ENCODE results near the gene MYL10. TPM values are rescaled to one million over a fixed set of nuclear protein-coding genes. Genes with fewer than 3 reads are reported as not detected.

Gene MYL10
- total RNA-seq, 8 experiments from 2014 or later: not detected

DNA sequence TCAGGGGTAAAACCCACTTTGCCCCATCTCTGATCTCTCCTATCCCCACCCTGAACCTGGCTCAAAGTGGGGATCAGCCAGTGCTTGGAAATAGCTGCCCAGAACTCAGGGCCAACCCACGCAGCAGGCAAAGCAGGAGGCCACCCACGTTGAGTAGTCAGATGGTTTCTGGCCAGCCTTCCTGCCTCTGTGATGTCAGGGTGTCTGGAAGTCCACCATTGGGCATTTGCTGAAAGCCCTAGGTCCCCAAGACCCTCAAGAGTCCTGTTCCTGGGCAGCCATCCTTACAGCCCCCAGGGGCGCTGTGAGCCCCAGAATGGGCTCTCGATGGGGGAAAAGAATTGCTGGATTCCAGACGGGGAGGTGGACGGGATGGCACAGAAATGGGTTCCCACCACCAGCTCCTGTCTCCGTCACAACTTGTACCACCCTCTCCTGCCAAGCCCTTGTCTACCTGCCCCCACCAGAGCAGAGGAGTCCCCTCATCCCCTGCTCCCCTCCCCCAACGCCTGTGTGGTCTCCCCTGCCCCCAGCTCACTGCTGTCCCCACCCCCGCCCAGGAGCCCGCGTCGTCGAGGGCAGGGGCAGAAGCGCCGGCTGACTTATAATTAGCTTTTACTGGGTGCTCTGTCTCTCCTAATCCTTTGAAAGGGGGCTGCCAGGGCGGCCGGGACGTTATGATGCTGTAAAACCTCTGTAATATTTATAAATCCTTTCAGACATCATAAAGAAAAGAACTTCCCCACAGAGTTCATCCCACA, 3.9 kb downstream of the MYL10 start:
- no peak overlapping the region for H3K4me3 ChIP-seq
- peak in 4 of 8 experiments; percentile 26 to 55 (median 52) for ATAC-seq (replicated peaks in 6 of 8)
- no peak overlapping the region for H3K27ac ChIP-seq
- H3K4me1 ChIP-seq (replicated peaks in 1 of 2): peaks cover 0 to 19% of the 10 kb centered on the region in 2 donors
- in situ Hi-C loops (cut with MboI; ENCODE audit: low pct_unique_long_range_greater_than_20kb in 2 of 9, low sequenced_read_pairs in 9 of 9, unreplicated experiment in 9 of 9): no loop called here
- WGBS, 10 experiments: 0 to 27% (median 15%) methylated on average over 1 to 3 of the region's 18 CpGs; no CpG with 5 or more reads in 6 of the 10 experiments

DNA sequence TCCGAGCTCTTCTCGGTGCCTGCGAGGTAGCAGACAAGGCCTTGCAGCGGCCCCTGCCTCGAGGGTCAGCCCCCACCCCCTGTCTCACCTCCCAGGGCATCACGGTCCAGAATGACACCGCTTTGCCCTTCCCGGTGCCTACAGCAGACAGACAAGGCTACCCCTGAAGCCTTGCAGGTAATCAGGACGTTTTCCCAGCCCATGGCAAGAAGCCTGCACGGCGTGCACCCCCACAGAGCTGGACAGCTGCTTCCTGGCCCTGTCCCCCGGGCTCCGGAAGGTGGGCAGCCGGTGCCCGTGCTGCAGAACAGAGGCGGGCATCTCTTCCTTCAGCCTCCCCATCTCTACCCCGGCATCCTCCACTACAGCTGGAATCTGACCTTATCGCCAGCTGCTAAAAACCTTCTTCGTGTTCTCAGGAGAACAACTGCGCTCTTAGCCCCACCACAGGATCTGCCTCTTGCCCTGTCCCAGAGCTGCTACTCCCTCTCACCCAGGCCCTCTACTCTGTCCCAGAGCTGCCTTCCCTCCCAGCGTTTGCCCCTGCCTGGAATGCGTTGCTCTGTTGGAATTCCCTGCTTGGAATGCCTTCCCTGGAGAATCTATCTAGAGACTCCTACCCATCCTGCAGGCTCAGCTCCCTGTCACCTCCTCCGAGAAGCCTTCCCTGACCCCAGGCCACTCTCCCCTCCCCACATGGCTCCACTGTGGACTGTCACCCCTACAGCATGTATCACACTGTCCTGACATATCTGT, 4.7 kb downstream of the MYL10 start:
- Histone ChIP-seq H3K27ac (no peak overlapping the region), H3K4me3 (no peak overlapping the region), H3K4me1 (replicated peaks in 1 of 2) (peaks cover 0 to 19% of the 10 kb centered on the region in 2 donors)
- in situ Hi-C loops (cut with MboI; ENCODE audit: low pct_unique_long_range_greater_than_20kb in 2 of 9, low sequenced_read_pairs in 9 of 9, unreplicated experiment in 9 of 9): no loop called here
- WGBS, 10 experiments: 30 to 100% (median 68%) methylated on average over 1 to 6 of the region's 23 CpGs; no CpG with 5 or more reads in 3 of the 10 experiments
- peak in 2 of 8 experiments; percentile 3 to 24 for ATAC-seq (replicated peaks in 6 of 8)

GRCh38 chr7:101622609-101623173, 6.4 kb downstream of the MYL10 start:
- H3K4me1 ChIP-seq (replicated peaks in 1 of 2): peaks cover 0 to 19% of the 10 kb centered on the region in 2 donors
- H3K27ac ChIP-seq: no peak overlapping the region
- ATAC-seq (replicated peaks in 6 of 8): no peak
- no peak overlapping the region for H3K4me3 ChIP-seq
- in situ Hi-C loops (cut with MboI; ENCODE audit: low pct_unique_long_range_greater_than_20kb in 2 of 9, low sequenced_read_pairs in 9 of 9, unreplicated experiment in 9 of 9): no loop called here
- WGBS, 10 experiments: 38 to 100% (median 80%) methylated on average over 1 to 2 of the region's 15 CpGs; no CpG with 5 or more reads in 5 of the 10 experiments

DNA sequence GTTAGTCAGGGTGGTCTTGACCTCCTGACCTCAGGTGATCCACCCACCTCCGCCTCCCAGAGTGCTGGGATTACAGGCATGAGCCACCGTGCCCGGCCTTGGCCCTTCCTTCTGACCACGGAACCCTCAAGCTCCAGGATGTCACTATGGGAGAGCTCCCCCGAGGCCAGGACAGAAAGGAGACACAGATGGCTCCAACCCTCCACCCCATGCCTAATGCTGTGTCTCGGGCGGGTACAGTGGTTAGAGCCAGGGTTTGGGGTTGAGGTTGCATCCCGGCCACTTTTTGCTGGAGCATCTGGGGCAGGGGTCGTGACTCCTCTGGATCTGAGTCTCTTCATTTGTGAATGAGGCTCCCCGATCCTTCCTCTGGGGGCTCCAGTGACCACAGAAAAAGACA, 8.1 kb downstream of the MYL10 start:
- 43 to 100% (median 90%) methylated on average over 1 to 2 of the region's 10 CpGs; no CpG with 5 or more reads in 6 of the 10 experiments for WGBS, 10 experiments
- Histone ChIP-seq H3K27ac (no peak overlapping the region), H3K4me1 (replicated peaks in 1 of 2) (peaks cover 0 to 14% of the 10 kb centered on the region in 2 donors), H3K4me3 (no peak overlapping the region)
- in situ Hi-C loops (cut with MboI; ENCODE audit: low pct_unique_long_range_greater_than_20kb in 2 of 9, low sequenced_read_pairs in 9 of 9, unreplicated experiment in 9 of 9): no loop called here
- no peak for ATAC-seq (replicated peaks in 6 of 8)

DNA sequence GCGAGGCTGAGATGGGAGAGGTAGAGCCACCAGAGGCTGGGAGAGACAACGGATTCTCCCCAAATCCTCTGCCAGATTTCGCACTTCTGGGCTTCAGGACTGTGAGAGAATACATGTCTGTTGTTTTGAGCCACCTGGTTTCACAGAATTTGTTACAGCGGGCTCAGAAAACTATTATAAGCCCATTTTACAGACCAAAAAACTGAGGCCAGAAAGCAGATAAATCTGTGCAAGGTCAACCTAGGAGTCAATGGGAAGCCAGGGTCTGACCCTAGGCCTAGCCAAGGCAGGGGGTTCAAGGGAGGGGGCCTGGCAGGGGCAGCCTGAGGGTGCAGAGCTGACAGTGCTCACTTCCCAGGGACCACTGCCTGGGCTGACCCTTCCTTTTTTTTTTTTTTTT, 8.7 kb downstream of the MYL10 start:
- ATAC-seq (replicated peaks in 6 of 8): no peak
- in situ Hi-C loops (cut with MboI; ENCODE audit: low pct_unique_long_range_greater_than_20kb in 2 of 9, low sequenced_read_pairs in 9 of 9, unreplicated experiment in 9 of 9): no loop called here
- H3K4me3 ChIP-seq: no peak overlapping the region
- 74 to 100% (median 90%) methylated on average over 1 to 3 of the region's 4 CpGs; no CpG with 5 or more reads in 3 of the 10 experiments for WGBS, 10 experiments
- peaks cover 0 to 8% of the 10 kb centered on the region in 2 donors for H3K4me1 ChIP-seq (replicated peaks in 1 of 2)
- H3K27ac ChIP-seq: no peak overlapping the region

GRCh38 chr7:101618916-101619315, 10.2 kb downstream of the MYL10 start:
- Histone ChIP-seq H3K4me3 (no peak overlapping the region), H3K27ac (no peak overlapping the region), H3K4me1 (replicated peaks in 1 of 2) (peaks cover 0 to 7% of the 10 kb centered on the region in 2 donors)
- ATAC-seq (replicated peaks in 6 of 8): peak; percentile 12 to 58 (median 42)
- in situ Hi-C loops (cut with MboI; ENCODE audit: low pct_unique_long_range_greater_than_20kb in 2 of 9, low sequenced_read_pairs in 9 of 9, unreplicated experiment in 9 of 9): no loop called here
- 30 to 60% (median 53%) methylated on average over 1 to 6 of the region's 8 CpGs; no CpG with 5 or more reads in 5 of the 10 experiments for WGBS, 10 experiments

GRCh38 chr7:101618207-101618839, 10.8 kb downstream of the MYL10 start:
- peaks cover 2 to 9% of the 10 kb centered on the region in 2 donors for H3K4me1 ChIP-seq (replicated peaks in 1 of 2)
- WGBS, 10 experiments: 30 to 82% (median 60%) methylated on average over 1 to 10 of the region's 20 CpGs; no CpG with 5 or more reads in 5 of the 10 experiments
- peak in 7 of 8 experiments; percentile 22 to 85 (median 79) for ATAC-seq (replicated peaks in 6 of 8)
- no peak overlapping the region for H3K27ac ChIP-seq
- no peak overlapping the region for H3K4me3 ChIP-seq
- in situ Hi-C loops (cut with MboI; ENCODE audit: low pct_unique_long_range_greater_than_20kb in 2 of 9, low sequenced_read_pairs in 9 of 9, unreplicated experiment in 9 of 9): no loop called here

- H3K27ac ChIP-seq: no peak overlapping the region
- in situ Hi-C loops (cut with MboI; ENCODE audit: low pct_unique_long_range_greater_than_20kb in 2 of 9, low sequenced_read_pairs in 9 of 9, unreplicated experiment in 9 of 9): no loop called here
- peaks cover 3 to 11% of the 10 kb centered on the region in 2 donors for H3K4me1 ChIP-seq (replicated peaks in 1 of 2)
- ATAC-seq (replicated peaks in 6 of 8): no peak
- 52 to 100% (median 81%) methylated on average over 1 to 3 of the region's 4 CpGs; no CpG with 5 or more reads in 4 of the 10 experiments for WGBS, 10 experiments
- H3K4me3 ChIP-seq: no peak overlapping the region
These were observed 11.5 kb downstream of the MYL10 start for GRCh38 chr7:101617451-101618206.

DNA sequence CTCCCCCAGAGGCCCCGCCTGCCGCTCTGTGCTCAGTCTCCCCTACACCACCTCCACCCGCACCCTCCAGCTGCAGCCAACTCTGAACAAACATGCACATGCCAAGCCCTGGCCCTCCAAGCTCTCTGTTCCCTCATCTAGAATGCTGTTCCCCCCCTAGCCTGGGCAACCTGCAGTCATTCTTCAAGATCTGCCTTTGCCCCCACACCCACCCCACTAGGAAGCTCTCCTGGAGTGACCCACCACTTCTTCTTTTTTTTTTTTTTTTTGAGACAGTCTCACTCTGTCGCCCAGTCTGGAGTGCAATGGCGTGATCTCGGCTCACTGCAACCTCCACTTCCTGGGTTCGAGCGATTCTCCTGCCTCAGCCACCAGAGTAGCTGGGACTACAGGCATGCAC, 13.7 kb downstream of the MYL10 start:
- in situ Hi-C loops (cut with MboI; ENCODE audit: low pct_unique_long_range_greater_than_20kb in 2 of 9, low sequenced_read_pairs in 9 of 9, unreplicated experiment in 9 of 9): no loop called here
- no peak overlapping the region for H3K27ac ChIP-seq
- peaks cover 3 to 11% of the 10 kb centered on the region in 2 donors for H3K4me1 ChIP-seq (replicated peaks in 1 of 2)
- H3K4me3 ChIP-seq: no peak overlapping the region
- 94 to 100% (median 98%) methylated on average over 1 to 5 of the region's 8 CpGs; no CpG with 5 or more reads in 6 of the 10 experiments for WGBS, 10 experiments
- ATAC-seq (replicated peaks in 6 of 8): no peak

GRCh38 chr7:101614939-101615302, 14.2 kb downstream of the MYL10 start:
- peak in 4 of 8 experiments; percentile 21 to 55 (median 33) for ATAC-seq (replicated peaks in 6 of 8)
- WGBS, 10 experiments: 58 to 100% (median 80%) methylated on average over 1 to 4 of the region's 9 CpGs; no CpG with 5 or more reads in 7 of the 10 experiments
- no peak overlapping the region for H3K27ac ChIP-seq
- peaks cover 3 to 11% of the 10 kb centered on the region in 2 donors for H3K4me1 ChIP-seq (replicated peaks in 1 of 2)
- in situ Hi-C loops (cut with MboI; ENCODE audit: low pct_unique_long_range_greater_than_20kb in 2 of 9, low sequenced_read_pairs in 9 of 9, unreplicated experiment in 9 of 9): no loop called here
- H3K4me3 ChIP-seq: no peak overlapping the region

- H3K4me3 ChIP-seq: no peak overlapping the region
- ATAC-seq (replicated peaks in 6 of 8): peak in 3 of 8 experiments; percentile 27 to 69 (median 46)
- no peak overlapping the region for H3K27ac ChIP-seq
- 8 to 86% (median 66%) methylated on average over 1 to 3 of the region's 13 CpGs; no CpG with 5 or more reads in 6 of the 10 experiments for WGBS, 10 experiments
- in situ Hi-C loops (cut with MboI; ENCODE audit: low pct_unique_long_range_greater_than_20kb in 2 of 9, low sequenced_read_pairs in 9 of 9, unreplicated experiment in 9 of 9): no loop called here
- peaks cover 3 to 11% of the 10 kb centered on the region in 2 donors for H3K4me1 ChIP-seq (replicated peaks in 1 of 2)
These were observed 14.8 kb downstream of the MYL10 start for GRCh38 chr7:101614098-101614938.

Data from motor neuron (in vitro differentiated cells).